ENCODE results near the gene SDHAF2. TPM values are rescaled to one million over a fixed set of nuclear protein-coding genes. Genes with fewer than 3 reads are reported as not detected.

SDHAF2 gene
- total RNA-seq, 1 donor from 2014 or later: 35.2 TPM

GRCh38 chr11:61404641-61405040 is 25.3 kb upstream of the SDHAF2 start:
- peaks cover 89% of the 10 kb centered on the region for H3K36me3 ChIP-seq
- H3K27ac ChIP-seq: no peak overlapping the region

GRCh38 chr11:61406067-61406466 is 23.9 kb upstream of the SDHAF2 start:
- TF ChIP-seq CTCF (IDR thresholded peaks at IDR 0.05): no peak
- H3K9me3 ChIP-seq: no peaks in the 10 kb centered on the region
- no peak overlapping the region for H3K27ac ChIP-seq
- H3K4me3 ChIP-seq: no peak overlapping the region
- H3K27me3 ChIP-seq (ENCODE audit: low read depth): no peaks in the 10 kb centered on the region
- ATAC-seq (no peak), DNase-seq (no peak)
- intact Hi-C loops (cut with DNase I): no loop called here
- H3K4me1 ChIP-seq: no peaks in the 10 kb centered on the region
- peaks cover 95% of the 10 kb centered on the region for H3K36me3 ChIP-seq

More at GRCh38 chr11:61404641-61405040, 25.3 kb upstream of the SDHAF2 start:
- intact Hi-C loops (cut with DNase I): no loop called here
- Histone ChIP-seq H3K4me1 (no peaks in the 10 kb centered on the region), H3K4me3 (no peak overlapping the region), H3K27me3 (ENCODE audit: low read depth) (no peaks in the 10 kb centered on the region), H3K9me3 (no peaks in the 10 kb centered on the region)
- no peak for TF ChIP-seq CTCF (IDR thresholded peaks at IDR 0.05)
- DNase-seq: no peak
- ATAC-seq: no peak

- H3K9me3 ChIP-seq: no peaks in the 10 kb centered on the region
- H3K36me3 ChIP-seq: peaks cover 100% of the 10 kb centered on the region
- intact Hi-C loops (cut with DNase I): no loop called here
- no peak for TF ChIP-seq CTCF (IDR thresholded peaks at IDR 0.05)
- H3K27me3 ChIP-seq (ENCODE audit: low read depth): no peaks in the 10 kb centered on the region
- no peak overlapping the region for H3K27ac ChIP-seq
- ATAC-seq: no peak
- no peak overlapping the region for H3K4me3 ChIP-seq
- no peak for DNase-seq
- H3K4me1 ChIP-seq: no peaks in the 10 kb centered on the region
Measured at GRCh38 chr11:61406991-61407728, 22.8 kb upstream of the SDHAF2 start.

GRCh38 chr11:61411589-61411988 is 18.3 kb upstream of the SDHAF2 start:
- Histone ChIP-seq H3K4me1 (no peaks in the 10 kb centered on the region), H3K27ac (no peak overlapping the region), H3K4me3 (no peak overlapping the region), H3K36me3 (peaks cover 100% of the 10 kb centered on the region), H3K27me3 (ENCODE audit: low read depth) (no peaks in the 10 kb centered on the region), H3K9me3 (no peaks in the 10 kb centered on the region)
- DNase-seq: no peak
- TF ChIP-seq CTCF (IDR thresholded peaks at IDR 0.05): no peak
- no peak for ATAC-seq
- intact Hi-C loops (cut with DNase I): no loop called here

- no peak for TF ChIP-seq CTCF (IDR thresholded peaks at IDR 0.05)
- intact Hi-C loops (cut with DNase I): no loop called here
- Histone ChIP-seq H3K9me3 (no peaks in the 10 kb centered on the region), H3K36me3 (peaks cover 100% of the 10 kb centered on the region), H3K4me3 (no peak overlapping the region), H3K27ac (no peak overlapping the region), H3K4me1 (no peaks in the 10 kb centered on the region), H3K27me3 (ENCODE audit: low read depth) (no peaks in the 10 kb centered on the region)
- DNase-seq (no peak), ATAC-seq (no peak)
Measured at GRCh38 chr11:61413496-61413895, 16.4 kb upstream of the SDHAF2 start.

Measured in lower lobe of right lung (tissue), 2 donors.